Measurements from ENCODE around the gene AVPR1A.

The AVPR1A gene

DNA sequence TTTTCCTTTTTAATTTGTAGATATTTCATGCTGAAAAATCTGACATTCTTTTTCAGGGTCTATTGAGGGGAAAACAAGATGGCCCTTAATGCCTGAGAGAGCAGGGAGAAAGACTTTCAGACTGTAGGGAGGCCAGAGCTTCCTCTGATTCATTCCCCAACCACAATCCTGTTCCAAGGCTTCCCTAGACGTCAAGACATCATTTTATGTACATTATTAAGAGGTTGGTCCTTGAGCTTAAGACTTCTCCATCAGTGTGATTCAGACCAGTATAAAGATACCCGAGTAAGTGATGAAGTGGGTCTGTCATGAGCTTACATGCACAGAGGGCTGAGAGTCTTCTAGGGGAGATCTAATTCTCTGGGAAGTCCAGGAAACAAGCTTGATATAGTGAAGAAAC, 57.3 kb downstream of the AVPR1A start:
- no peak for DNase-seq

DNA sequence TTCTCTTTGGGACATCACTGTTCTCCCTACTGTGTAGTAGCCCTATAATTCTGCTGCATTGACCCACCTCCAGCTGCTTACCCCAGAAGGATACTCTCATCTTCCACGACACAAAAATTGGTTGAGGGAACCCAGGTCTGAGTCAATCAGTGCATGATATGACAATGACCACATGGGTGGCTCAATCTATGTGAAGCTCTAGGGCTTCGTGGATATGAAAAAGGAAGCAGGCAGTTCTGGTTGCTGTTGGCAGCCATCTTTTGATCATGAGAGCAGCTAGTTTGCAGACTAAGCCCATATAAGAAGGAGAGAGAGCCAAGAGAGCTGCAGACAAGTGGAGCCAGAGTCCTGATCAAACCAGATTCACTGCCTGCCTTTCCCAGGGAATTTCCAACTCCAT, 57.9 kb downstream of the AVPR1A start:
- DNase-seq = no peak

All from C1 segment of cervical spinal cord (tissue), 14 donors.